Skeletal muscle tissue (tissue), 4 donors: Measurements from ENCODE around the gene CIBAR2. TPM values are rescaled to one million over a fixed set of nuclear protein-coding genes. Genes with fewer than 3 reads are reported as not detected.

Source experiments
- H3K27ac ChIP-seq: one replicate; pipeline ENCODE4 v1.7.0; 2013; ENCODE audit warnings: mild to moderate bottlenecking, low read depth, low read length, inconsistent platforms
- H3K27me3 ChIP-seq, 3 donors: one replicate each; pipeline ENCODE4 v1.7.0; 2013; ENCODE audit warnings: low read length in 3 of 3; ENCODE audit not compliant: control insufficient read depth in 3 of 3, insufficient read depth in 3 of 3
- H3K36me3 ChIP-seq, 3 donors: one replicate each; pipeline ENCODE4 v1.7.0; 2013; ENCODE audit warnings: low read length in 3 of 3; ENCODE audit not compliant: control insufficient read depth in 3 of 3, insufficient read depth in 3 of 3
- H3K4me1 ChIP-seq, 3 donors: one replicate each; pipeline ENCODE4 v1.7.0; 2013; ENCODE audit warnings: low read length in 3 of 3, mild to moderate bottlenecking in 3 of 3; ENCODE audit not compliant: control insufficient read depth in 3 of 3, insufficient read depth in 3 of 3
- H3K4me3 ChIP-seq, 3 donors: one replicate each; pipeline ENCODE4 v1.7.0; 2013; ENCODE audit warnings: low read length in 3 of 3
- H3K9ac ChIP-seq, 3 donors: one replicate each; pipeline ENCODE4 v1.7.0; 2013; ENCODE audit warnings: low read length in 3 of 3, mild to moderate bottlenecking in 3 of 3, moderate library complexity in 2 of 3, low read depth in 1 of 3
- H3K9me3 ChIP-seq, 3 donors: one replicate each; pipeline ENCODE4 v1.7.0; 2013; ENCODE audit warnings: low read length in 3 of 3; ENCODE audit not compliant: control insufficient read depth in 3 of 3
- total RNA-seq: library from RNA; depleted of rRNA; stranded (reverse); fragments of >200 nt; gene quantifications from one replicate; pipeline ENCODE4 v1.2.3, GENCODE V29; 2014
- donor health status: Osteomylitis.

Gene CIBAR2
- total RNA-seq, 1 donor from 2014 or later: not detected

- peaks cover 58 to 72% (median 60%) of the 10 kb centered on the region in 3 donors for H3K4me1 ChIP-seq
- no peaks in the 10 kb centered on the region for H3K36me3 ChIP-seq
- H3K4me3 ChIP-seq: no peak overlapping the region
- no peak overlapping the region for H3K27ac ChIP-seq
- no peaks in the 10 kb centered on the region for H3K27me3 ChIP-seq
- no peak overlapping the region for H3K9ac ChIP-seq
- no peaks in the 10 kb centered on the region for H3K9me3 ChIP-seq
Measured at GRCh38 chr16:85145188-85145587, 32.9 kb upstream of the CIBAR2 start.

GRCh38 chr16:85144026-85144915 is 32.0 kb upstream of the CIBAR2 start:
- Histone ChIP-seq H3K4me3 (no peak overlapping the region), H3K27ac (no peak overlapping the region), H3K9me3 (no peaks in the 10 kb centered on the region), H3K36me3 (no peaks in the 10 kb centered on the region), H3K4me1 (peaks cover 50 to 63% (median 51%) of the 10 kb centered on the region in 3 donors), H3K9ac (no peak overlapping the region), H3K27me3 (no peaks in the 10 kb centered on the region)

- Histone ChIP-seq H3K9me3 (no peaks in the 10 kb centered on the region), H3K36me3 (no peaks in the 10 kb centered on the region), H3K4me3 (no peak overlapping the region), H3K9ac (no peak overlapping the region), H3K27me3 (no peaks in the 10 kb centered on the region), H3K4me1 (peaks cover 43 to 59% (median 49%) of the 10 kb centered on the region in 3 donors), H3K27ac (no peak overlapping the region)
Measured at GRCh38 chr16:85142771-85143211, 30.5 kb upstream of the CIBAR2 start.

GRCh38 chr16:85142129-85142513 is 29.8 kb upstream of the CIBAR2 start:
- Histone ChIP-seq H3K27me3 (no peaks in the 10 kb centered on the region), H3K9ac (peak overlapping the region in 1 of 3 donors; percentile 16), H3K36me3 (no peaks in the 10 kb centered on the region), H3K27ac (no peak overlapping the region), H3K9me3 (no peaks in the 10 kb centered on the region), H3K4me1 (peaks cover 43 to 60% (median 52%) of the 10 kb centered on the region in 3 donors), H3K4me3 (no peak overlapping the region)

GRCh38 chr16:85141491-85142128 is 29.3 kb upstream of the CIBAR2 start:
- H3K36me3 ChIP-seq: no peaks in the 10 kb centered on the region
- no peak overlapping the region for H3K27ac ChIP-seq
- no peak overlapping the region for H3K9ac ChIP-seq
- peaks cover 43 to 60% (median 52%) of the 10 kb centered on the region in 3 donors for H3K4me1 ChIP-seq
- no peaks in the 10 kb centered on the region for H3K27me3 ChIP-seq
- no peak overlapping the region for H3K4me3 ChIP-seq
- H3K9me3 ChIP-seq: peaks cover 0 to 3% (median 0%) of the 10 kb centered on the region in 3 donors

- Histone ChIP-seq H3K9ac (no peak overlapping the region), H3K4me1 (peaks cover 46 to 58% (median 54%) of the 10 kb centered on the region in 3 donors), H3K36me3 (no peaks in the 10 kb centered on the region), H3K27me3 (no peaks in the 10 kb centered on the region), H3K4me3 (no peak overlapping the region), H3K27ac (no peak overlapping the region), H3K9me3 (peaks cover 0 to 5% (median 0%) of the 10 kb centered on the region in 3 donors)
Measured at GRCh38 chr16:85140455-85141012, 28.3 kb upstream of the CIBAR2 start.

- Histone ChIP-seq H3K36me3 (no peaks in the 10 kb centered on the region), H3K4me1 (peaks cover 53 to 58% (median 54%) of the 10 kb centered on the region in 3 donors), H3K27ac (no peak overlapping the region), H3K27me3 (no peaks in the 10 kb centered on the region), H3K9me3 (peaks cover 0 to 5% (median 0%) of the 10 kb centered on the region in 3 donors), H3K9ac (no peak overlapping the region), H3K4me3 (no peak overlapping the region)
Measured at GRCh38 chr16:85139881-85140339, 27.6 kb upstream of the CIBAR2 start.

GRCh38 chr16:85138825-85139627 is 26.8 kb upstream of the CIBAR2 start:
- no peaks in the 10 kb centered on the region for H3K27me3 ChIP-seq
- H3K4me3 ChIP-seq: no peak overlapping the region
- H3K9ac ChIP-seq: no peak overlapping the region
- no peak overlapping the region for H3K27ac ChIP-seq
- peaks cover 0 to 5% (median 0%) of the 10 kb centered on the region in 3 donors for H3K9me3 ChIP-seq
- no peaks in the 10 kb centered on the region for H3K36me3 ChIP-seq
- H3K4me1 ChIP-seq: peaks cover 51 to 64% (median 57%) of the 10 kb centered on the region in 3 donors

GRCh38 chr16:85138073-85138824 is 26.0 kb upstream of the CIBAR2 start:
- Histone ChIP-seq H3K9me3 (peaks cover 0 to 5% (median 0%) of the 10 kb centered on the region in 3 donors), H3K27ac (peak overlapping the region; percentile 85), H3K36me3 (no peaks in the 10 kb centered on the region), H3K4me3 (peak overlapping the region in 2 of 3 donors; percentile 58 to 68), H3K27me3 (no peaks in the 10 kb centered on the region), H3K9ac (peak overlapping the region in 1 of 3 donors; percentile 72), H3K4me1 (peaks cover 43 to 57% (median 52%) of the 10 kb centered on the region in 3 donors)
